ENCODE measurements around the gene TTYH2. TPM values are rescaled to one million over a fixed set of nuclear protein-coding genes. Genes with fewer than 3 reads are reported as not detected.

Gene TTYH2
- total and polyA plus RNA-seq, 2 of the 4 experiments (the other 2 are of a cell fraction): 2.3 to 6.8 TPM

DNA sequence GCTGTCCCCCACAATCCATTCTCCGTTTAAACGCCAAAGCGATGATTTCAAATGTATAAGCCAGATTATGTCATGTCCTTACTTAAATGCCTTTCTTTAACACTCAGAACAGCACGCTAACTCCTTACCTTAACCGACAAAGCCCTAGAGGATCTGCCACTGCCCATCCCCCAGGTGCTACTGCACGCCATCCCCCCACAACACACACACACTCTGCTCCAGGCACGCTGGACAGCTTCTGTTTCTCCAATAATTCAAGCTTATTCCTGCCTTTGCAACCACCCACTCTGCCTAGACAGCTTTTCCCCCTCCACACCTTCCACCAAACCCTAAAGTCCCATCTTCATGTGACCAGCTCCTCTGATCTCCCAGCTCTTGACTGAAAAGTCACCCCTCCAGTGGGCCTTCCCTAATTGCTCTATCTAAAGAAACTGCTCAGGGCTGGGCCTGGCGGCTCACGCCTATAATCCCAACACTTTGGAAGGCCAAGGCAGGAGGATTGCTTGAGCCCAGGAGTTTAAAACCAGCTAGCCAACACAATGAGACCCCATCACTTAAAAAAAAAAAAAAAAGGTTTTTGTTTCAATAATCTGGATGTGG, 48.8 kb upstream of the TTYH2 start:
- H2BK20ac ChIP-seq (ENCODE audit: low read depth, low read length): no peak overlapping the region
- BruUV-seq (replicated peaks): no TSS peak
- ATAC-seq (ENCODE audit: low read depth) (no peak), DNase-seq (no peak)
- POLR2A ChIA-PET (ENCODE audit: unreplicated experiment): no interaction called here
- H2AK9ac ChIP-seq (replicated peaks; ENCODE audit: low read depth, low read length, poor library complexity): no peak overlapping the region
- H3K79me1 ChIP-seq (ENCODE audit: low read depth in 1 of 2, low read length in 2 of 2): no peaks in the 10 kb centered on the region
- peaks cover 13% of the 10 kb centered on the region for H3K9me3 ChIP-seq (ENCODE audit: control insufficient read depth, insufficient read depth, low read length)
- H2BK5ac ChIP-seq (ENCODE audit: low read depth, low read length, poor library complexity, severe bottlenecking): no peak overlapping the region
- H3K4me3 ChIP-seq (ENCODE audit: insufficient read depth, low read depth, low read length): no peak overlapping the region
- no peak overlapping the region for H3K23ac ChIP-seq (ENCODE audit: low read depth, low read length)
- H3K56ac ChIP-seq (ENCODE audit: extremely low read depth, insufficient read depth, low read length): no peak overlapping the region
- intact Hi-C loops (cut with micrococcal nuclease) (no loop called here), dilution Hi-C loops (cut with HindIII; ENCODE audit: low sequenced_read_pairs, unreplicated experiment) (no loop called here), in situ Hi-C loops (cut with MboI; ENCODE audit: low sequenced_read_pairs) (no loop called here)
- H3K4ac ChIP-seq (ENCODE audit: low read depth, low read length): no peak overlapping the region
- WGBS, 2 experiments (ENCODE audit: extremely low coverage in 2 of 2, insufficient read length in 1 of 2): 56% methylated on average over 4 of the region's 9 CpGs; no CpG with 5 or more reads in 1 of the 2 experiments
- H3K36me3 ChIP-seq (ENCODE audit: control insufficient read depth, insufficient read depth, low read length): no peaks in the 10 kb centered on the region
- H3K4me1 ChIP-seq (ENCODE audit: control insufficient read depth, insufficient read depth, low read length): no peaks in the 10 kb centered on the region
- no peak overlapping the region for H3K14ac ChIP-seq (replicated peaks; ENCODE audit: low read depth, low read length)
- CTCF ChIA-PET: no interaction called here
- H4K5ac ChIP-seq (ENCODE audit: low read depth, low read length): no peak overlapping the region
- H3K27ac ChIP-seq (ENCODE audit: insufficient read depth, low read length): no peak overlapping the region
- H3K9ac ChIP-seq (ENCODE audit: low read depth, low read length): no peak overlapping the region
- H4K91ac ChIP-seq (ENCODE audit: insufficient read depth, low read depth, low read length): no peak overlapping the region
- H3K27me3 ChIP-seq (ENCODE audit: control insufficient read depth, insufficient read depth, low read length): no peaks in the 10 kb centered on the region
- H2AFZ ChIP-seq (replicated peaks; ENCODE audit: low read length, poor library complexity): no peak overlapping the region
- no peak overlapping the region for H4K8ac ChIP-seq (ENCODE audit: low read depth in 2 of 2, low read length in 2 of 2)
- no peak overlapping the region for H3K4me2 ChIP-seq (ENCODE audit: low read depth, low read length)
- H2AK5ac ChIP-seq (ENCODE audit: low read depth, low read length): no peak overlapping the region
- H4K20me1 ChIP-seq (ENCODE audit: insufficient read depth, low read length): no peaks in the 10 kb centered on the region
- H3K9me1 ChIP-seq (ENCODE audit: insufficient read depth, low read length): no peaks in the 10 kb centered on the region
- H2BK15ac ChIP-seq (ENCODE audit: low read depth, low read length): no peak overlapping the region
- H3K18ac ChIP-seq (ENCODE audit: low read depth, low read length): no peak overlapping the region
- no peak overlapping the region for H2BK120ac ChIP-seq (ENCODE audit: low read depth, low read length)
- TF ChIP-seq, protein P1, sequence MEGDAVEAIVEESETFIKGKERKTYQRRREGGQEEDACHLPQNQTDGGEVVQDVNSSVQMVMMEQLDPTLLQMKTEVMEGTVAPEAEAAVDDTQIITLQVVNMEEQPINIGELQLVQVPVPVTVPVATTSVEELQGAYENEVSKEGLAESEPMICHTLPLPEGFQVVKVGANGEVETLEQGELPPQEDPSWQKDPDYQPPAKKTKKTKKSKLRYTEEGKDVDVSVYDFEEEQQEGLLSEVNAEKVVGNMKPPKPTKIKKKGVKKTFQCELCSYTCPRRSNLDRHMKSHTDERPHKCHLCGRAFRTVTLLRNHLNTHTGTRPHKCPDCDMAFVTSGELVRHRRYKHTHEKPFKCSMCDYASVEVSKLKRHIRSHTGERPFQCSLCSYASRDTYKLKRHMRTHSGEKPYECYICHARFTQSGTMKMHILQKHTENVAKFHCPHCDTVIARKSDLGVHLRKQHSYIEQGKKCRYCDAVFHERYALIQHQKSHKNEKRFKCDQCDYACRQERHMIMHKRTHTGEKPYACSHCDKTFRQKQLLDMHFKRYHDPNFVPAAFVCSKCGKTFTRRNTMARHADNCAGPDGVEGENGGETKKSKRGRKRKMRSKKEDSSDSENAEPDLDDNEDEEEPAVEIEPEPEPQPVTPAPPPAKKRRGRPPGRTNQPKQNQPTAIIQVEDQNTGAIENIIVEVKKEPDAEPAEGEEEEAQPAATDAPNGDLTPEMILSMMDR (conservative IDR thresholded peaks at IDR 0.05; ENCODE audit: low read depth, low read length): no peak
- TF ChIP-seq BHLHE40 (IDR thresholded peaks at IDR 0.05; ENCODE audit: low read depth, low read length): no peak
- TF ChIP-seq RAD21 (IDR thresholded peaks at IDR 0.05; ENCODE audit: low read length): no peak
- no peak for TF ChIP-seq MXI1 (IDR thresholded peaks at IDR 0.05; ENCODE audit: borderline replicate concordance, low read depth, low read length)
- no peak for TF ChIP-seq POLR2A (IDR thresholded peaks at IDR 0.05; ENCODE audit: low read depth, low read length)
- TF ChIP-seq CHD1 (IDR thresholded peaks at IDR 0.05; ENCODE audit: low read depth, low read length): no peak
- TF ChIP-seq, protein P2, sequence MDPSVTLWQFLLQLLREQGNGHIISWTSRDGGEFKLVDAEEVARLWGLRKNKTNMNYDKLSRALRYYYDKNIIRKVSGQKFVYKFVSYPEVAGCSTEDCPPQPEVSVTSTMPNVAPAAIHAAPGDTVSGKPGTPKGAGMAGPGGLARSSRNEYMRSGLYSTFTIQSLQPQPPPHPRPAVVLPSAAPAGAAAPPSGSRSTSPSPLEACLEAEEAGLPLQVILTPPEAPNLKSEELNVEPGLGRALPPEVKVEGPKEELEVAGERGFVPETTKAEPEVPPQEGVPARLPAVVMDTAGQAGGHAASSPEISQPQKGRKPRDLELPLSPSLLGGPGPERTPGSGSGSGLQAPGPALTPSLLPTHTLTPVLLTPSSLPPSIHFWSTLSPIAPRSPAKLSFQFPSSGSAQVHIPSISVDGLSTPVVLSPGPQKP (IDR thresholded peaks at IDR 0.05; ENCODE audit: borderline replicate concordance, low read depth, low read length): no peak
